Endometrial microvascular endothelial cells (primary cell): ENCODE measurements around the gene BTBD2. TPM values are rescaled to one million over a fixed set of nuclear protein-coding genes. Genes with fewer than 3 reads are reported as not detected.

Experiments
- in situ Hi-C: cut with HindIII; loops from 2 replicates; pipeline ENCODE4 v1.10.0; 2017; ENCODE audit warnings: low sequenced_read_pairs, low pct_unique_long_range_greater_than_20kb; ENCODE audit errors: inconsistent ontology term
- total RNA-seq: library from RNA; depleted of rRNA; stranded (reverse); fragments of >200 nt; gene quantifications from one replicate; pipeline ENCODE4 v1.2.3, GENCODE V29; 2015; ENCODE audit errors: inconsistent ontology term

The BTBD2 gene
- total RNA-seq, 1 donor from 2014 or later: 88.5 TPM

GRCh38 chr19:1953441-1954094, 61.9 kb downstream of the BTBD2 start:
- in situ Hi-C loops: no loop called here

DNA sequence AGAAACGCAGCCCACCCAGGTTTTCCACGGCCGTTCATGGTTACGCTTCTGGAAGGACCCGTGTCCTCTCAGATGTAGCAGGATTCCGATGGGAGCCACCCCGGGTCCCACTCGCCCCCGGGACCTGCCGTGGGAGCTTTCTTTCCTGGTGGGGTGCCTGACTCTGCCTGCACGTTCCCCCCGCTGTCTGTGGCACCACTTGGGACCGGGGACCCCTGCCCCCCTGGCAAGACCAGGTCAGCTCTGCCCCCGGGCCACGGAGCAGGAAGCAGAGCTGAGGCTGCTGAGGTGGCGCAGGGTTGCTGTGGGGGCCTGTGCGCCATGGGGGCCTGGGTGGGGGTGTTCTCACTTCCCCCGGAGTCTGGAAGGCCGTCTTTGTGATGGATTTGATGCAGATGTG, 62.5 kb downstream of the BTBD2 start:
- in situ Hi-C loops: no loop called here

DNA sequence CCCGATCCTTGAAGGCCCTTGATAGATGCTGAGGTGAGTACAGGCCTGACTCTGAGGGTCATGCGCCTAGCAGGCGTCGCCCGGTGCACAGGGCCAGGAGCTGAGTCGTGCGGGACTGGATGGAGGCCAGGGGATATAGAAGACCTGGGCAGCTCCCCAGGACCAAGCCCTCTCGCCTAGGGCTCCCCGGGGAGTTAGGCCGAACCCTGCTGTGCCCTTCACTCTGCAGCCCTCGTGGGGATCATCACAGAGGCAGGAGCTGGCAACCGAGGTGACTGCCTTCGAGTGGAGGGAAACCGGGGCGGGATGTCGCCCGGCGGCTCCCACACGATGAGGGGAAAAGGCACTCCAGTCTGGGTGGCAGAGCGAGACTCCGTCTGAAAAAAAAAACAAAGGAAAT, 62.9 kb downstream of the BTBD2 start:
- in situ Hi-C loops: no loop called here

- in situ Hi-C loops: no loop called here
Observed at GRCh38 chr19:1950640-1951039, 64.9 kb downstream of the BTBD2 start.

DNA sequence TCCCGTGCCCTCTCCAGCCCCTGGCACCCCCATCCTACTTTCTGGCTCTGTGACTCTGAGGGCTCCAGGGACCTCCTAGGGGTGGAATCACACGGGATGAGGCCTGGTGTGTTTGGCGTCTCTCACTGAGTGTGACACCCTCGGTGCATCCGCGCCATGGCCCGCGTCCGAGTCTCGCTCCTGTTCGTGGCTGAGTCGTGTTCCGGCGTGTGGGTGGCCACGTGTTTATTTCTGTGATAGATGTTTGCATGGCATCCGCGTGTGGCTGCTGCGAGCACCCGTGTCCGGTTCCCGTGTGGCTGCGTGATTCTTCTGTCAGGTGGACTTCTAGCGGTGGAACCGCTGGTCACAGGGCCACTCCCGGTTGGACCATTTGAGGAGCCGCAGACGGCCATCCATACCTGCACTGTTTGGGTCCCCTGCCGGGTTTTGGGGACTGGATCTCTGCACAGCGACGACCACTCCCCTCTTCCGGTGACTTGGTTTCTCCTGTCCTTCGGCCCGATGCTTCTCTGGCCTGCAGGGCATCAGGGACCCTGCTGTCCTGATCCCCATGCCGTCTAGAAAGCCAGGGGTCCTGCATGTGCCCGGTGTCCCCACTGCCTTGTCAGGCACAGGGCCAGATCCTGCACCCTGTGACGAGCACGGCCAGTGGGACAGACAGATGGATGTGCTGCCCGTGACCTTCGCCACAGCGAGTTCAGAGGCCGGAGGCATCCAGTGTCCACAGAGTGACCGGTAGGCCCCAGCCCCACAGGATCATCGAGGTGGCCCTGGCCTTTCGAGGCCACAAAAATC, 66.0 kb downstream of the BTBD2 start:
- in situ Hi-C loops: no loop called here

GRCh38 chr19:1947651-1948209, 67.8 kb downstream of the BTBD2 start:
- in situ Hi-C loops: no loop called here

GRCh38 chr19:1945899-1946298, 69.6 kb downstream of the BTBD2 start:
- in situ Hi-C loops: no loop called here

DNA sequence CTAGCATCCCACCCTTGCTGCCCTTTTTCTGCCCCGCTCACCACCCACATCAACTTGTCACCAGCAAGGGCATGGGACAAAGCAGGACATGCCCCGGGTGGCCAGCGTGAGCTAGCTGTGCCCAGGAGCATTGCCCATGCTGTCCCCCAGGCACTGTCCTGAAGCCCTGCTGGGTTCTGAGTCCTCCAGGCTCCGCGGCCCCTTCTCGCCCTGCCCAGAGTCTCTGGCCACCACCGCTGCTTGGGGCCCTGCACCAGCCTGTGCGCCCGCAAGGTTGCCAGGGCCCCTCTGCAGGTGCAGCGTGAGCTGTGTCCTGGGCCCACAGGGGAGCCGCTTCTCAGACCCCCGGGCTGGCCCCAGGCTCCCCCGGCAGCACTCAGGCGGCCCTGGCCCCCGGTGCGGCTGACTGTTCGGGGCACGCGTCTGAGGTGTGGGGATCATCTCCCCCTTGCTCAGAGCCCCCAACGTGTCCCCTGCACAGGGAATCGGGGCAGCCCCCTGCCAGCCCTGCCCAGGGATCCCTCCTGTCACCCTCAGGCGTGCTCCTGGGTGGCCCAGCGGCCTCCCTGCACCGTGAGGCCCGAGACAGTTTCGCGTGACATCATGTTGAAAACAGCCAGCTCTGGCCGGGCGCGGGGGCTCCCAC, 70.5 kb downstream of the BTBD2 start:
- in situ Hi-C loops: no loop called here

DNA sequence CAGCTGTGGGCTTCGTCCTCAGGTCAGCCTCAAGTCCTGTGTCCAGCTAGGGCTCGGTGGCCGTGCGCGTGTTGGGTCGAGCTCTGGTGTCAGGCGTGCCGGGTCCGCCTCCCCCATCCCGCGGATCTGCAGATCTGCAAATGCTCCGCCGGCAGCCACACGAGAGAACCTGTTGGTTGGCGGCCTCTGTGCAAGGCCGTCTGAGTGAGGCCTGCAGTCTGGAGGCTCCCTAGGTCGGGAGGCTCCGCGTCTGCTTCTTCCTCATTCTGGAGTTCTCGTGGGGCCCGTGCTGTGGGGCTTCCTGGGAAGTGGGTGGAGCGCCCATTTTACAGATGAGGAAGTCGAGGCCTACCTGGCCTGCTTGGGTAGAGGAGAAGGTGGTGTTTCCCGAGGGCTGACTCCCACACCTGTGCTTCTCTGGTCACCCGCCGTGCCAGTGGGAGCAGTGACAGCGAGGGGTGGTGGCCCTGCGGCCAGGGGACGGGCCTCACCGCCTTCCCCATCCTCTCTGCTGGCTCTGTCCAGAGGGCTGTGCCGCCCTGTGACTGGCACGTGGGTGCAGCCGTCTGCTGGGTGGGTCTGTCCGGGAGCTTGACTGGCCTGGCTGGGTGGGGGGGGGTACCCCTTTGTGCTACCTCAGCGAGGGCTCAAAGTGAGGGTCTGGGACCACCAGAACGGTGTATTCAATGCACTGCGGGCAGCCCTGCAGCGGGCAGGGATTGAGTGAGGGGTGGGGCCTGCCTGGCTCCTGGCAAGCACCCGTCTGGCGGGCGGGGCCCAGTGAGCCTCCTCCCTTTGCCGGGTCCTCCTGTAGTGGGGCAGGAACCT, 71.2 kb downstream of the BTBD2 start:
- in situ Hi-C loops: no loop called here

DNA sequence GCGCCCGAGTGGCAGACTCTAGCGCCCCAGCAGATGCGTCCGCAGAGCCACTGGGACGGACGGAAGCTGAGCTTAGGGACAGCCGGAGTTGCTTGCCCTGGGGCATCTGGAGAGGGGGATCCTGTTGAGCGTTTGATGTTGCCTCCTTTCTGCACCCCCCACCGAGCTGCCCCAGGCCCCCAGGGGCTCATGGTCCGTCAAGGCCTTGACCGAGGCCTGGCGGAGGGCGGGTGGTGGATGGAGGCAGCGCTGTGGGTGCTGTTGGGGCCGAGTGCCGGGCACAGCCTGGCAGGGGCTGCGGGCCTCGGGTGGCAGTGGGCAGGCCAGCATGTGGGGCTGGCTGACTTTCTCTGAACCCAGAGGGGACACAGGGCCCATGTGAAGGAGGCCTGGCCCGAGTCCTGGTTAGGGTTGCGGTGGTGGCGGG, 71.8 kb downstream of the BTBD2 start:
- in situ Hi-C loops: no loop called here

- in situ Hi-C loops: no loop called here
Observed at GRCh38 chr19:1942934-1943555, 72.5 kb downstream of the BTBD2 start.

- in situ Hi-C loops: no loop called here
Observed at GRCh38 chr19:1942078-1942933, 73.2 kb downstream of the BTBD2 start.

DNA sequence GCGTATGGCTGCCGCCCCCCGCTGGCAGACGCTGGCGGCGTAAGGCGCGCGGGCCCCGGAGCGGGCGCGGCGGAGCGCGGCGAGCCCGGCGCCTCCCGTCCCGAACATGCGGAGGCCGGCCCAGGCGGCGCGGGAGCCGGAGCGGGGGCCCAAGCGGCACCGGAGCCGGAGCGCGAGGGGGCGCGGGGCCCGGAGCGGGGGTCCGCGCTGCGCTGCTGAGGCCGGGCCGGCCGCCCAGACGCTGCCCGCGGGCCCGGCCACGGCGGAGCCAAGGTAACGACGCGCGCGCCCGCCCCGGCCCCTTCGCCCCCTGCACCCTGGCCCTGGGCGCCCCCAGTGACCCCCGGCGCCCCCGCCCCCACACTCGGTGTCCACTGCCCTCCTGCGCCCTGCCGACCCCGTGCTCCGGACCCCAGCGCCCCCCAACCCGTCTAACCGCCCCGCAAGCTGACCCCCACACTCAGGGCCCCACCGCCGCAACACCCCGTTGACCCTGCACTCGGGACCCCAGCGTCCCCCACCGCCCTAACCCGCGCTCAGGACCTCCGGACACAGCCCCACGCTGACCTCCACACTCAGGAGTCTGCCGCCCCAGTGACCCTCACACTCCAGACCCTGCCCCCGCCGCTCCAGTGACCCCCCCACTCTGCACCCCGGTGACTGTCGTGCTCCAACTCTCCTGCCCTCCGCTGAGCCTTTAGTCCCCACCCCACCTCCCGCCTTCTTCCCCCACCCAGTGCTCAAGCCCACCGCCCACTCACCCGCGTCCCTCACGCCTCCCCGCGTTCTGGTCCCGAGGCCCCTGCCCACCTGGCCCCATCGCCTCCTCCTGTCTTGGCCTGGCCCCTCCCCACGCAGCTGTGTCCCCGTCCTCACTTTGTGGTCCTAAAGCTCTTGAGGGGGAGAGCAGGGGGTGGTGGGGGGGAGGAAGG, 74.1 kb downstream of the BTBD2 start, which contains the start of gene CSNK1G2:
TSS of gene CSNK1G2 (plus strand) at position 27 of the 932 bp plus-strand sequence. CDS start 28,601 bp downstream, outside the sequence.
- in situ Hi-C loops: no loop called here

DNA sequence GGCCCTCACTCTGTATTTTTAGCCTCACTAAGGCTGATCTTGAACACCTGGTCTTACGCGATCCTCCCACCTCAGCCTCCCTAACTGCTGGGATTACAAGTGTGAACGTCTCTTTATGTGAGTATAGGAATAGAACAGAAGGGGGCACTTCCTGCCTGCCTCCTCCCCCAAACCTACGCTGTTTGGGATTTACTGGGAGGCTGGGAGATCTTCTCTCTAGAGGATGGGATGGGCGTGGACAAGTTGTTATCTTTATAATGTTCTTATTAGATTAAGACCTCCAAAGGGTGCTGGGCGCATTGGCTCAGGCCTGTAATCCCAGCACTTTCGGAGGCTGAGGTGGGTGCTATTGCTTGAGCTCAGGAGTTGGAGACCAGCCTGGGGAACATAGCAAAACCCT, 77.4 kb downstream of the BTBD2 start:
- in situ Hi-C loops: no loop called here

- in situ Hi-C loops: no loop called here
Observed at GRCh38 chr19:1936916-1937610, 78.5 kb downstream of the BTBD2 start.

DNA sequence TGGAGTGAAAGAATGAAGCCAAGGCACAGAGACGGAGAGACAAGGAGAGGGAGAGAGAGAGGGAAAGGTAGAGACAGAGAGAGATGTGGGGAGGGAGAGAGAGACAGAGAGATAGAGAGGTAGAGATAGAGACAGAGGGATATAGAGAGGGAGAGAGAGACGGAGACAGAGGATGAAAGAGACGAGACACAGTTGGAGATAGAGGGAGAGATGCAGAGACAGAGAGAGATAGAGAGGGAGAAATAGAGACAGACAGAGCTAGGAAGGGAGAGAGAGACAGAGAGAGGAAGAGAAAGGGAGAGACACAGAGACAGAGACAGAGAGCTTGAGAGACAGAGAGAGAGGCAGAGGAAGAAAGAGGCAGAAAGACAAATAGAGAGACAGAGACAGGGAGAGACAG, 79.1 kb downstream of the BTBD2 start:
- in situ Hi-C loops: no loop called here
